LNCAP (cell line): ENCODE data around the gene OGT.

Experiments used
- TF ChIP-seq, protein P1 (sequence below): fragments of 450-650 bp; IDR thresholded peaks from 2 replicates; pipeline ENCODE4 v1.5.1; 2017; ENCODE audit warnings: mild to moderate bottlenecking

OGT gene

DNA sequence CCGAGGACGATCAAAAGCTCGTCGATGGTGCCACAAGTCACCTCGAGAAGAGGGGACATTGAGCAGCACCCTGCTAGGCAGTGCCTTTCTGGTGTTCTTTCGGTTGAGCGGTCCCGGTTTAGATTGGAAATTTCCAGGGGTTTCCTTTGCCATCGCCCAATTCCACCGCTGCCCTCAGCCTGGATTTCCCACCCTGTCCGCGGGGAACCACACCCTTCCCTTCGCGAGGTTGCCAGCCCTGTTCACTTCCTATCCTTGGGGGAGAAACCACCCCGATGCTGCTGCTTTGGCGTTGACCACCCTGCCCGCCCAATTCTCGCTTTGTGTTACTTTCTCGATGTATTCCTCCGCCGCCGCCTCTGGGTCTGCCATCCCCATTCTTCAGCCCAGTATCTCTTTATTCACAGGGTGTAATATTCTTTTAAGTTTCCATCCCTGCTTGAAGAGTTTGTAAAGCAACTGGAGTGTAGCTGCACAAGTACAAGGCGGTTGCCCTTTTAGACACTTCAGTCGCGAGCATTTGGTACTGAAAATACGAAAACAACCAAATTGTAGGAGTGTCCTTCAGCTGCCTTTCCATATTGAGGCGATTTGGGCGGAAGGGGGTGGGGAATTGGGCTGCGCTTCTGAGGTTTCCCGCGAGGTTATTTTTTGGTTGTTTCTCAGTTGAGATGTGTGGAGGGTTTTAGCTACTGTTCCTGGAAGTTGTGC, 1.1 kb downstream of the OGT start:
- TF ChIP-seq, protein P1, sequence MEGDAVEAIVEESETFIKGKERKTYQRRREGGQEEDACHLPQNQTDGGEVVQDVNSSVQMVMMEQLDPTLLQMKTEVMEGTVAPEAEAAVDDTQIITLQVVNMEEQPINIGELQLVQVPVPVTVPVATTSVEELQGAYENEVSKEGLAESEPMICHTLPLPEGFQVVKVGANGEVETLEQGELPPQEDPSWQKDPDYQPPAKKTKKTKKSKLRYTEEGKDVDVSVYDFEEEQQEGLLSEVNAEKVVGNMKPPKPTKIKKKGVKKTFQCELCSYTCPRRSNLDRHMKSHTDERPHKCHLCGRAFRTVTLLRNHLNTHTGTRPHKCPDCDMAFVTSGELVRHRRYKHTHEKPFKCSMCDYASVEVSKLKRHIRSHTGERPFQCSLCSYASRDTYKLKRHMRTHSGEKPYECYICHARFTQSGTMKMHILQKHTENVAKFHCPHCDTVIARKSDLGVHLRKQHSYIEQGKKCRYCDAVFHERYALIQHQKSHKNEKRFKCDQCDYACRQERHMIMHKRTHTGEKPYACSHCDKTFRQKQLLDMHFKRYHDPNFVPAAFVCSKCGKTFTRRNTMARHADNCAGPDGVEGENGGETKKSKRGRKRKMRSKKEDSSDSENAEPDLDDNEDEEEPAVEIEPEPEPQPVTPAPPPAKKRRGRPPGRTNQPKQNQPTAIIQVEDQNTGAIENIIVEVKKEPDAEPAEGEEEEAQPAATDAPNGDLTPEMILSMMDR = no peak

DNA sequence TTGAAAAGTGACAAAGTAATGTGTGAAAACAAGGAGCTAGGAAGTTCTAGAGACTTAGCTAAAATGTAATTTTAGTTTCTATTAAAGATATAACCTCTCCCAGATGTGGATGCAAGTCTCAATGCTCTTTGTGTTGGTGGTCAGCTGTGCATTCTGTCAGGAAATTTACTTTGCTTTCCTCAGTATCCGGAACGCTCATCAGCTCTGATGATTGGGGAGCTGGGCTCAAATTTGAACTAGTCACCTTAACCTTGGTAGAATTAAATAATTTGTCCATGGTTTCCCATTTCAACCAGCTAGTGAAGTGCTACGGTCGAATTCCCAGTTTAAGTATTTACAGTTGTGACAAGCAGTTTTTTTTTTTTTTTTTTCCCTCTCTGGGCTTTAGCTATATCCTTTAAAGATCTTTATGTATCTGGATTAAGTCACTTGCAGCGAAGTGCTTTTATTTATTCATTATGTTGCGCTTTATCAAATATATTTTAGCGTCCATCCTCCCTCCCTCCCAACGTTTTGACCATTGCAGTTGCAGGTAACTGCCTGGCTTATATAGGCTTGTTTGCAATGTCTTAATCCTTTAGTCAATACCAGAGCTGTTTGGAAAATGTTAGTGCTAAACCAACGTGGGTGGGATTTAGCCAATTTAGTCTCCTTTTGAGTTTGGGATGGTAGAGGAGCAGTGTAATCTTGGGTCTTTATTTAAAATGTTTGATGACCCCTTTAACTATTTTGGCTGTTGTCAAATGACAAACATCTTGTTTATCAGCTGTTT, 2.1 kb downstream of the OGT start:
- TF ChIP-seq, protein P1 = no peak

DNA sequence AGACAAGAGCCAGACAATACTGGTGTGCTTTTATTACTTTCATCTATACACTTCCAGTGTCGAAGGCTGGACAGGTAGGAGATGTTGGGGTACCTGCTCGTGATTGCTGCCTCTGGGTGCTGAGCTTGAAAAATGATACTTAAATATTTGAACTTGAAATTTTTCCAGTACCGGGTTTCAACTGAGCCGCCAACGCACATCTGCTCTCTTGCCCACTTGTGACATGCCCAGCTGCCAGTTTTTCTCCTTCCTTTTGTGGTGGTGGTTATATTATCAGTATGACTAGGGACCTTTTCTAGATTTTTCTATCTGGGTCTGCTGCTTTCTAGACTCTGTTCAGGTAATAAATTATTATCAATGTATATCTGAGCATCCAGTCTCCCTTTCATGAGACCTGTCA, 3.4 kb downstream of the OGT start:
- TF ChIP-seq, protein P1 = no peak

DNA sequence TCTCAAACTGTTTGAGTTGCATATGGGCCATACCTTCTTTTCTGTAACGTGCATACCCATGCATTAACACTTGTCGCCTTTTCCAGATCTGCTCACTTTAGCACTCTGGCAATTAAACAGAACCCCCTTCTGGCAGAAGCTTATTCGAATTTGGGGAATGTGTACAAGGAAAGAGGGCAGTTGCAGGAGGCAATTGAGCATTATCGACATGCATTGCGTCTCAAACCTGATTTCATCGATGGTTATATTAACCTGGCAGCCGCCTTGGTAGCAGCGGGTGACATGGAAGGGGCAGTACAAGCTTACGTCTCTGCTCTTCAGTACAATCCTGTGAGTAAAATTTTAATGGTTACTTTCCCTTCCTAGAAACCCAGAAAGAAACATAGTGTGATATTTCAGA, 4.8 kb downstream of the OGT start:
- TF ChIP-seq, protein P1 = no peak

DNA sequence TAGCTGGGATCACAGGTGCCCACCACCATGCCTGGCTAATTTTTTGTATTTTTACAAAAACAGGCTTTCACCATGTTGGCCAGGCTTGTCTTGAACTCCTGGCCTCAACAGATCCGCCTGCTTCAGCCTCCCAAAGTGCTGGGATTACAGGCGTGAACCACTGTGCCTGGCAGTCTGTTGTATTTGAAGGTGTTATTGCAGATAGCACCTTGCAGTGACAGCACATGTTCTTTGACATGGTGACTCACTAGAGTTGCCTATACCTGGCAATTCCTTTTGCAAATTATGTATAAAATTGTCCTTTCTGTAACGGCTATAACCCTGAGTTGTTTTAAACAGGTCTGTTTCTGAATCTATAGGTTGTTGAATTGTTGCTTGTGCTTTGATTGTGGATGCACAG, 7.9 kb downstream of the OGT start:
- TF ChIP-seq, protein P1 = no peak

DNA sequence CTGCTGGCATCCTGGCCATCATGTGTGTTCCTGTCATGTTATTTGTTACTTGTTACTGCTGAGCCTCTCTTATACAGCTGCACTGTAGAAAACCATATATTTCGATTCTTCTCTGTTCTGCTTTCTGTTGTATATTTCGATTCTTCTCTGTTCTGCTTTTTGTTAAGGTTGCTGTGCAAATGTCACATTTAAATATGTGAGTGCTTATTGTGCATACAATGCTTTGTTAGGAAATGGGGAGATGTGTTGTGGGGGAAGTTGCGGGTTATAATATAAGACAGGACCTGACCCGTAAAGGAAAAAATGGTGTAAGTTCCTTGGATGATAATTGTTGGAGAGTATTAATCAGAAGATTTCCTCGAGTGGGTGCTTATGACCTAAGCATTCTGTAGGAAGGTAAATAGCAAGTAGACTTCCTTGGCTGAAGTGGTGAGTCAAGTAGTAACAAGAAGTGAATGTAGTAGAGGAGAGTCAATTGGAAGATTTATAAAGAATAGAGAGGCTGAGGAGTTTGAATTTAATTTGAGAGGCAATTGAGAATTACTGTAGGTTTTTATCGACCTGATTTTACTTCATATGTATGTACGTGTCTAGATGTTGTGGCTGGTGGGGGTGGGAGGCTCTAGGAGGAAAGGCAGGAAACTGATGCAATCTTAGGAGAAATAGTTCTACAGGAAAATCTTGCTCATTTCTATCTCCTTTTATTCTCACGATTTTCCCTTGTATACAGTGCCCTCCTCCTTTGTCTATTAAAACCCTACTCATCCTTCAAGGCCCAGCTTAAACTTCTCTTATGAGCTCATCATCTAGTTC, 8.5 kb downstream of the OGT start:
- TF ChIP-seq, protein P1 = no peak

DNA sequence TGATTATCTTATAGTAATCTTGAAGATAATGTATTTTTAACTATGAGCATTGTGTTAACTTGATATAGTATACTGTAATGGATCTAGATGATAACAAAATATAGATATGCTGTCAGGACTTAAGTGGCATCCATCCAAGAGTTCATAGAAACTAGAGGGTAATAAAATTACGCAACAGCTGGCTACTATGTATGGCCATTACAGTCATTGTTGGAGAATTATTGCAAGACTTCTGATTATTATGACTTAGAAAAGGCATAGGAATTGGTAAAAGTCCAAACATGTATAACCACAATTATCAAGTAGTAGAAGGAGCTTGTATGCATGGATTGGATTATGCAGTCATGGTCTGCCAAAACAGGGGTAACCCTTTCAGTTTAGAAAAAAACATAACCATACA, 9.5 kb downstream of the OGT start:
- TF ChIP-seq, protein P1 = no peak
